CD14-positive monocyte (primary cell): ENCODE measurements around the gene CNGB1. TPM values are rescaled to one million over a fixed set of nuclear protein-coding genes. Genes with fewer than 3 reads are reported as not detected.
A peak's percentile ranks its signal among the peaks of the same experiment; 100 is the strongest.

Experiments
- DNase-seq, 3 donors: peaks; one replicate each; pipeline ENCODE4 v3.0.0-alpha.2; 2011 to 2022
- H2AFZ ChIP-seq: 2 replicates; pipeline ENCODE4 v1.6.0; 2012; ENCODE audit warnings: mild to moderate bottlenecking, low read depth, low read length, inconsistent platforms; ENCODE audit not compliant: insufficient read depth, poor library complexity, severe bottlenecking
- H3K27ac ChIP-seq, 2 donors: 1 replicate in 1 of 2; 2 replicates in 1 of 2; pipeline ENCODE4 v1.5.1; 2012 to 2013; ENCODE audit warnings: low read length in 2 of 2, control low read depth in 1 of 2, inconsistent platforms in 1 of 2, low read depth in 1 of 2, mild to moderate bottlenecking in 1 of 2
- H3K27me3 ChIP-seq, 2 donors: one replicate each; pipeline versions ENCODE4 v1.6.0 to v1.6.1; 2011 to 2013; ENCODE audit warnings: low read length in 2 of 2; ENCODE audit not compliant: control insufficient read depth in 2 of 2, insufficient read depth in 2 of 2
- H3K36me3 ChIP-seq, 2 donors: replicated peaks in 1 of 2; 1 replicate in 1 of 2; 2 replicates in 1 of 2; pipeline versions ENCODE4 v1.5.1 to v1.6.1; 2012 to 2013; ENCODE audit warnings: low read length in 2 of 2, control low read depth in 1 of 2, inconsistent platforms in 1 of 2, mild to moderate bottlenecking in 1 of 2; ENCODE audit not compliant: insufficient read depth in 2 of 2, control insufficient read depth in 1 of 2
- H3K4me1 ChIP-seq, 2 donors: 1 replicate in 1 of 2; 2 replicates in 1 of 2; pipeline versions ENCODE4 v1.5.1 to v1.6.1; 2012 to 2013; ENCODE audit warnings: low read length in 2 of 2, control low read depth in 1 of 2, inconsistent platforms in 1 of 2, mild to moderate bottlenecking in 1 of 2, moderate library complexity in 1 of 2; ENCODE audit not compliant: insufficient read depth in 2 of 2, control insufficient read depth in 1 of 2
- H3K4me2 ChIP-seq: replicated peaks from 2 replicates; pipeline ENCODE3; 2012; ENCODE audit warnings: low read length, moderate library complexity, mild to moderate bottlenecking; ENCODE audit not compliant: poor library complexity, severe bottlenecking; ENCODE audit errors: extremely low read depth
- H3K4me3 ChIP-seq, 3 experiments: fragments of 200-600 bp in 1 of 3; sonication (generic) in 1 of 3; replicated peaks in 1 of 3; 1 replicate in 2 of 3; 2 replicates in 1 of 3; pipeline ENCODE4 v1.5.1; 2011 to 2013; ENCODE audit warnings: low read length in 3 of 3, mild to moderate bottlenecking in 3 of 3, control low read depth in 2 of 3, low read depth in 2 of 3, inconsistent platforms in 1 of 3, moderate library complexity in 1 of 3
- H3K79me2 ChIP-seq: 2 replicates; pipeline ENCODE4 v1.6.0; 2012; ENCODE audit warnings: mild to moderate bottlenecking, control low read depth, inconsistent platforms, low read length, moderate library complexity; ENCODE audit not compliant: insufficient read depth
- H3K9ac ChIP-seq: 2 replicates; pipeline ENCODE4 v1.6.0; 2017; ENCODE audit warnings: low read length, mild to moderate bottlenecking; ENCODE audit not compliant: insufficient read depth, poor library complexity, severe bottlenecking
- H3K9me3 ChIP-seq, 2 donors: replicated peaks in 1 of 2; 1 replicate in 1 of 2; 2 replicates in 1 of 2; pipeline versions ENCODE4 v1.5.1 to v1.6.1; 2012 to 2013; ENCODE audit warnings: low read length in 2 of 2, control low read depth in 1 of 2; ENCODE audit not compliant: control insufficient read depth in 1 of 2, insufficient read depth in 1 of 2
- H4K20me1 ChIP-seq: 2 replicates; pipeline ENCODE4 v1.6.0; 2012; ENCODE audit warnings: mild to moderate bottlenecking, low read length, control low read depth, moderate library complexity; ENCODE audit not compliant: insufficient read depth
- H3K27ac Mint-ChIP-seq, 7 donors: one replicate each; pipeline ENCODE4 v1.8.0; 2020; ENCODE audit warnings: mild to moderate bottlenecking in 7 of 7, mixed read lengths in 7 of 7, moderate library complexity in 6 of 7, inconsistent platforms in 2 of 7
- H3K27me3 Mint-ChIP-seq, 3 donors: one replicate each; pipeline ENCODE4 v1.8.0; 2021 to 2022; ENCODE audit warnings: low read depth in 3 of 3, mild to moderate bottlenecking in 3 of 3, mixed read lengths in 3 of 3, moderate library complexity in 3 of 3, inconsistent platforms in 1 of 3
- H3K36me3 Mint-ChIP-seq, 2 donors: one replicate each; pipeline ENCODE4 v1.8.0; 2020; ENCODE audit warnings: mixed read lengths in 2 of 2, inconsistent platforms in 1 of 2, mild to moderate bottlenecking in 1 of 2
- H3K4me1 Mint-ChIP-seq: one replicate; pipeline ENCODE4 v1.8.0; 2020; ENCODE audit warnings: mild to moderate bottlenecking, mixed read lengths
- H3K4me3 Mint-ChIP-seq, 2 donors: one replicate each; pipeline ENCODE4 v1.8.0; 2020; ENCODE audit warnings: mild to moderate bottlenecking in 2 of 2, mixed read lengths in 2 of 2, moderate library complexity in 1 of 2
- H3K9me3 Mint-ChIP-seq, 7 donors: one replicate each; pipeline ENCODE4 v1.8.0; 2020 to 2022; ENCODE audit warnings: mixed read lengths in 7 of 7, mild to moderate bottlenecking in 6 of 7, moderate library complexity in 6 of 7, inconsistent platforms in 2 of 7
- WGBS: methylation state at CpG from one replicate; pipeline ENCODE4 v1.1.5; 2013; ENCODE audit warnings: missing lambda C conversion rate; ENCODE audit not compliant: insufficient coverage; 5-methylcytosine and 5-hydroxymethylcytosine counted together
- intact Hi-C, 2 donors: fragments of 100-400 bp; cut with micrococcal nuclease; formaldehyde crosslinking; loops; one replicate each; pipeline versions ENCODE4 v1.15.0 to v1.15.1; 2023
- polyA plus RNA-seq, 3 donors: library from polyadenylated mRNA; depleted of rRNA in 1 of 3; unstranded in 2 of 3; stranded (reverse) in 1 of 3; fragments of 300-500 nt in 2 of 3; fragments of >200 nt in 1 of 3; fragmentation: Illumina TruSeq in 2 of 3; gene quantifications; 1 replicate in 2 of 3; 2 replicates in 1 of 3; pipeline ENCODE4 v1.2.3, GENCODE V29; 2012 to 2021
- TF ChIP-seq, protein P1 (sequence below): fragments of 200-600 bp; IDR thresholded peaks from one replicate; pipeline ENCODE4 v1.8.0; 2022; ENCODE audit warnings: antibody characterized with exemption, mild to moderate bottlenecking

The CNGB1 gene
- polyA plus RNA-seq, 3 donors: not detected

DNA sequence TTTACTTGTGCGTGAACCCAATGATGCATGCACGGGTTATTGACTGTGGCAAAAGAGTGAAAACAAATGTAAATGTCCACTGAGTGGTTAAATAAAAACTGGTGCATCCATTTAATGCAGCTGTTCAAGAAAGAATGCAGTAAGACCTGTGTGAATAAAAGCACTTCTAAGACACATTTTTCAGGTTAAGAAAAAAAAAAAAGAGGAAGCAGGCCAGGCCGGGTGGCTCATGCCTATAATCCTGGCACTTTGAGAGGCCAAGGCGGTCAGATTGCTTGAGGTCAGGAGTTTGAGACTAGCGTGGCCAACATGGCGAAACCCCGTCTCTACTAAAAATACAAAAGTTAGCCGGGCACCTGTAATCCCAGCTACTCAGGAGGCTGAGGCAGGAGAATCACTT is 11.8 kb downstream of the CNGB1 start:
- no peaks in the 10 kb centered on the region for H3K36me3 Mint-ChIP-seq
- no peak overlapping the region for H3K4me2 ChIP-seq
- peaks cover 0 to 5% (median 2%) of the 10 kb centered on the region in 3 donors for H3K27me3 Mint-ChIP-seq
- no peaks in the 10 kb centered on the region for H3K79me2 ChIP-seq
- peak overlapping the region in 1 of 7 donors; percentile 2 for H3K27ac Mint-ChIP-seq
- H3K4me3 ChIP-seq: no peak overlapping the region
- DNase-seq: no peak
- H2AFZ ChIP-seq: no peak overlapping the region
- H3K36me3 ChIP-seq: no peaks in the 10 kb centered on the region
- WGBS: 44% methylated on average over 3 of the region's 8 CpGs
- no peak overlapping the region for H3K4me3 Mint-ChIP-seq
- no peaks in the 10 kb centered on the region for H3K4me1 Mint-ChIP-seq
- no peaks in the 10 kb centered on the region for H3K27me3 ChIP-seq
- no peaks in the 10 kb centered on the region for H4K20me1 ChIP-seq
- intact Hi-C loops: no loop called here
- H3K9ac ChIP-seq: no peak overlapping the region
- no peaks in the 10 kb centered on the region for H3K9me3 ChIP-seq
- H3K4me1 ChIP-seq: no peaks in the 10 kb centered on the region
- H3K27ac ChIP-seq: no peak overlapping the region
- no peaks in the 10 kb centered on the region for H3K9me3 Mint-ChIP-seq
- TF ChIP-seq, protein P1, sequence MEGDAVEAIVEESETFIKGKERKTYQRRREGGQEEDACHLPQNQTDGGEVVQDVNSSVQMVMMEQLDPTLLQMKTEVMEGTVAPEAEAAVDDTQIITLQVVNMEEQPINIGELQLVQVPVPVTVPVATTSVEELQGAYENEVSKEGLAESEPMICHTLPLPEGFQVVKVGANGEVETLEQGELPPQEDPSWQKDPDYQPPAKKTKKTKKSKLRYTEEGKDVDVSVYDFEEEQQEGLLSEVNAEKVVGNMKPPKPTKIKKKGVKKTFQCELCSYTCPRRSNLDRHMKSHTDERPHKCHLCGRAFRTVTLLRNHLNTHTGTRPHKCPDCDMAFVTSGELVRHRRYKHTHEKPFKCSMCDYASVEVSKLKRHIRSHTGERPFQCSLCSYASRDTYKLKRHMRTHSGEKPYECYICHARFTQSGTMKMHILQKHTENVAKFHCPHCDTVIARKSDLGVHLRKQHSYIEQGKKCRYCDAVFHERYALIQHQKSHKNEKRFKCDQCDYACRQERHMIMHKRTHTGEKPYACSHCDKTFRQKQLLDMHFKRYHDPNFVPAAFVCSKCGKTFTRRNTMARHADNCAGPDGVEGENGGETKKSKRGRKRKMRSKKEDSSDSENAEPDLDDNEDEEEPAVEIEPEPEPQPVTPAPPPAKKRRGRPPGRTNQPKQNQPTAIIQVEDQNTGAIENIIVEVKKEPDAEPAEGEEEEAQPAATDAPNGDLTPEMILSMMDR: no peak

DNA sequence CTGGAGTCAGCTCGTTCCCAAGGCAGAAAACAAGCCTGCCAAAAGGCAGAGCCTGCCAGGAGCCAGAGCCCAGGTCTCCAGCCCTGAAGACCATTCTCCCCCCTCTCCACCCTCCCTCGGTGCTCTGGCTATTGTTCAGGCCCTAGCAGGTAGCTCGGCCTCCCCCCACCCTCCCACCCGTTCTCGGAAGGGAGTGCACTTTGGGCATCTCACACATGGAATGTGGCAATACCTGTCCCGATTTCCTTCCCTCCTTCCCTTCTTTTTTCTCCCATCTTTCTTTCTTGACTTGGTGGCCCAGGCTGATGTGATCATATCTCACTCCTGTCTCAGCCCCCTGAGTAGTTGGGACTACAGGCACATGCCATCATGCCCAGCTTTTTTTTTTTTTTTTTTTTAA is 12.4 kb downstream of the CNGB1 start:
- H3K4me2 ChIP-seq: no peak overlapping the region
- H2AFZ ChIP-seq: no peak overlapping the region
- TF ChIP-seq, protein P1: no peak
- H4K20me1 ChIP-seq: no peaks in the 10 kb centered on the region
- H3K27ac Mint-ChIP-seq: no peak overlapping the region
- no peaks in the 10 kb centered on the region for H3K4me1 Mint-ChIP-seq
- no peaks in the 10 kb centered on the region for H3K4me1 ChIP-seq
- WGBS: 77% methylated on average over 2 of the region's 6 CpGs
- H3K79me2 ChIP-seq: no peaks in the 10 kb centered on the region
- H3K27me3 ChIP-seq: no peaks in the 10 kb centered on the region
- H3K36me3 ChIP-seq: no peaks in the 10 kb centered on the region
- intact Hi-C loops: no loop called here
- peaks cover 0 to 5% (median 2%) of the 10 kb centered on the region in 3 donors for H3K27me3 Mint-ChIP-seq
- H3K4me3 Mint-ChIP-seq: no peak overlapping the region
- no peak overlapping the region for H3K9ac ChIP-seq
- no peaks in the 10 kb centered on the region for H3K36me3 Mint-ChIP-seq
- no peaks in the 10 kb centered on the region for H3K9me3 ChIP-seq
- no peak for DNase-seq
- H3K9me3 Mint-ChIP-seq: peaks cover 0 to 2% (median 0%) of the 10 kb centered on the region in 7 donors
- no peak overlapping the region for H3K4me3 ChIP-seq
- no peak overlapping the region for H3K27ac ChIP-seq
